Measurements from ENCODE around the gene STYXL1.

The STYXL1 gene

GRCh38 chr7:75968012-75968411, 79.8 kb downstream of the STYXL1 start:
- TF ChIP-seq SIN3A (IDR thresholded peaks at IDR 0.05; ENCODE audit: borderline replicate concordance, insufficient read depth, low read length) (no peak), FOXP2 (optimal IDR thresholded peaks at IDR 0.05; ENCODE audit: borderline replicate concordance, extremely low read depth, extremely low read length, insufficient read depth) (no peak), TAF1 (IDR thresholded peaks at IDR 0.05; ENCODE audit: borderline replicate concordance, insufficient read depth, low read length) (no peak), POLR2AphosphoS5 (IDR thresholded peaks at IDR 0.05; ENCODE audit: low read depth, low read length) (no peak), REST (IDR thresholded peaks at IDR 0.05; ENCODE audit: insufficient read depth in 1 of 2, low read depth in 2 of 2, low read length in 2 of 2) (no peak)

- no peak for TF ChIP-seq REST (IDR thresholded peaks at IDR 0.05; ENCODE audit: insufficient read depth in 1 of 2, low read depth in 2 of 2, low read length in 2 of 2)
- TF ChIP-seq SIN3A (IDR thresholded peaks at IDR 0.05; ENCODE audit: borderline replicate concordance, insufficient read depth, low read length): no peak
- TF ChIP-seq TAF1 (IDR thresholded peaks at IDR 0.05; ENCODE audit: borderline replicate concordance, insufficient read depth, low read length): no peak
- TF ChIP-seq POLR2AphosphoS5 (IDR thresholded peaks at IDR 0.05; ENCODE audit: low read depth, low read length): no peak
- TF ChIP-seq FOXP2 (optimal IDR thresholded peaks at IDR 0.05; ENCODE audit: borderline replicate concordance, extremely low read depth, extremely low read length, insufficient read depth): no peak
These were observed 80.3 kb downstream of the STYXL1 start for GRCh38 chr7:75967487-75967997.

- TF ChIP-seq REST (IDR thresholded peaks at IDR 0.05; ENCODE audit: insufficient read depth in 1 of 2, low read depth in 2 of 2, low read length in 2 of 2) (no peak), SIN3A (IDR thresholded peaks at IDR 0.05; ENCODE audit: borderline replicate concordance, insufficient read depth, low read length) (no peak), FOXP2 (optimal IDR thresholded peaks at IDR 0.05; ENCODE audit: borderline replicate concordance, extremely low read depth, extremely low read length, insufficient read depth) (no peak), TAF1 (IDR thresholded peaks at IDR 0.05; ENCODE audit: borderline replicate concordance, insufficient read depth, low read length) (no peak), POLR2AphosphoS5 (IDR thresholded peaks at IDR 0.05; ENCODE audit: low read depth, low read length) (no peak)
These were observed 80.7 kb downstream of the STYXL1 start for GRCh38 chr7:75967055-75967454.

- TF ChIP-seq REST (IDR thresholded peaks at IDR 0.05; ENCODE audit: insufficient read depth in 1 of 2, low read depth in 2 of 2, low read length in 2 of 2) (no peak), TAF1 (IDR thresholded peaks at IDR 0.05; ENCODE audit: borderline replicate concordance, insufficient read depth, low read length) (no peak), SIN3A (IDR thresholded peaks at IDR 0.05; ENCODE audit: borderline replicate concordance, insufficient read depth, low read length) (no peak), FOXP2 (optimal IDR thresholded peaks at IDR 0.05; ENCODE audit: borderline replicate concordance, extremely low read depth, extremely low read length, insufficient read depth) (no peak), POLR2AphosphoS5 (IDR thresholded peaks at IDR 0.05; ENCODE audit: low read depth, low read length) (no peak)
These were observed 81.4 kb downstream of the STYXL1 start for GRCh38 chr7:75966190-75966961.
